NCI-H2227 (cell line): Measurements from ENCODE around the gene NINJ1.

Experiments used
- DNase-seq: peaks from one replicate; lab custom pipeline; 2025; ENCODE audit not compliant: unreplicated experiment; lab: John Stamatoyannopoulos, UW

Gene NINJ1

DNA sequence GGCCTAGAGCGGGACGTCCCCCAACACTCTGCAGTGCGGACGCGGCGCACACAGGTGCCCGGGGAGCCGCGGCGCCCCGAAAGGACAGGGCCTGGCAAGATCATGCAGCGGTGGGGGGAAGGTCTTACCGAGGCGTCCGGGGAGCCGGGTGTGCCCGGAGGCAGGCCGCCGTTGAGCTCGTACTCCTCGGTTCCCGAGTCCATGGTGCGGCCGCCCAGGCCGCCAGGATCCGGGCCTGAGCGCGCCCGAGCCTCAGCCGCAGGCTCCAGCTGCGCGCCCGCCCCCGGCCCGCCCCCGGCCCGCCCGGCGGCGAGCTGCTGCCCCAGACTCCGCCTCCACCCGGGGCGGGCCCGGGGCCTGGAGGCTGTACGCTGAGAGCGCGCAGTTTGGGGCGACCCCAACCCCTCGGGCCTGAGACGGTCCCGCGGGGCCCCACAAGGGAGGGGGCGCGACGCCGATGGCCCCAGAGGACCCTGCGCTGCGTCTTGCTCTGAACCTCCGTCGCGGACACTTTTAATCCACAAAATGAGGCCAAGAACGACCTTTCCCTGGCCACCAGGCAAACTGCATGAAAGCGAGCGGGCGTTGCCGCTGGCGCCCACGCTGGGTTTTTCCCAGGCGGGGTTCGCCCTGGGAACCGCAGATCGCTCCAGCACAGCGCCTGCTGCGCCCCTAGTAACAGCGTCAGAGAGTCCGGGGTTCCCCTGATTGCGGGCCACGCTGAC, at the start of gene NINJ1:
Gene NINJ1, minus strand, starts transcription at position 237 of the 725 bp plus-strand sequence. Its CDS starts 34 bp downstream, at position 203.
- DNase-seq: peak; percentile 76

- no peak for DNase-seq
These were observed 49.1 kb upstream of the NINJ1 start for GRCh38 chr9:93183131-93183662.

DNA sequence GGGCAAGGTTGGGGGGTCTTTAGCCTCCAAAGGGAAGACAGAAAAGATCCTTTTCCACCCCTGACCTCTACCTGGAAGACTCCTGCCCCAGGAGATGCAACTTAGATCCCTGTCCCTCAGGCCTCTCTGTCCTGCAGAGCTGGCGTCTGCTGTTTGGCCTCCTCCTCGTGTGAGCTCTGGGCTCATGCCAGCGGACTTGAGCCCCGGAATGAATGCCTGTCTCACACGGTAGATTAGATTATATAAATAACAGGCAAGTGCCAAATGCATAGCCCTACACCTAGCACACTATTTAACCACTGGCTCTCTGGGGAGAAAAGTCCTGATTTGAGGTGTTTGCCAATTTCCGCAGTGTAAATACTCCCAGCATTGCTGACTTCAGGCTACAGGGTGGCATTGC, 48.5 kb upstream of the NINJ1 start:
- DNase-seq: no peak

DNA sequence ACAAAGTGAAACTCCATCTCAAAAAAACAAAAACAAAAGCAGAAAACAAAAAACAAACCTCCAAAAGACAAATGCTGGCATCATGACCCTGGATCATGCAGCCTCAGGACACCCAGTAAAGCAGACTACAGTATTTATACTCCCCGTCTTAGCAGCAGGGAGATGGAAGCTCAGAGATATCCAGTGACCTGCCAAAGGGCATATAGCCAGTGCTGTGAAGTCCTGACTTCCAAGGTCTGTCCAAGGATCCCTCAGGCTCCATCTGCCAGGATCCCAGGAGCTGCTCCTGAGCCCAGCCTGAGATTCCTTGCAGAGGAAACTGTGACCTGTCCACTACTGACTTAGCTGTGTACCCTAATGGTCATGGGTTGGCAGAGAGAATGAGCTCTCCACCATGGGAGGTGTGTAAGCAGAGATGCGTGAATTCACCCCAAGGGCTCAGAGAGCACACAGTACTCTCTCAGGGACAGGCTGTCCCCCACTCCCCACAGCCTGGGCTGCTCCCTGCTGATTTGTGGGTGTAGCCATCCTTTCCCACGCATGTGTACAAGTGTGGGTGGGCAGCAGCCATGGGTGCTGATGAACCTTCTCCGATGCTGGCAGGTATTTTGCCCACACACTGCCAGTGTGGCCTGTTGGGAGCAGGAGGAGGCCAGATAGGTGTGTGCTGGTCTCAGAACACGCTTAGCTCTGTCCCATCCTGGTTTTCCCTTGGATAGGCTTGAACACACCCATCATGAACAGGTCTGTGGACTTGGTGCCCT, 47.8 kb upstream of the NINJ1 start:
- DNase-seq: no peak

DNA sequence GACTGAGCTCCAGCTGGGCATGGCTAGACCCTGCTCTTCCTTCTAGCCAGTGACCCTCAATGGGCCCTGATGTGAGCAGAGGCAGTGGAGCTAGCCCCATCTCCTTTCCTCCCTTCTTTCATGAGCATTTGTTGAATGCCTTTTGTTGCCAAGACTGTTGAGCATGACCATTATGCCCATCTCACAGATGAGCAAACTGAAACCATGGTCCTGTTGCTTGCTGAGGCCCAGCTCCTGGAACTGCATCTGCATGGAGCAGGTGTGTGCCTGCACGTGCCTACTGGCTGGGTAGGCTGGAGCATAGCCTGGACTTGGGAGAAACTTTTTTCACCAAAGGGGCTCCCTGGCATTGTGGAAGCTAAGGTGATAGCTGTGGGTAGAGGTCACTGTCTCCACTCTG, 46.9 kb upstream of the NINJ1 start:
- no peak for DNase-seq

DNA sequence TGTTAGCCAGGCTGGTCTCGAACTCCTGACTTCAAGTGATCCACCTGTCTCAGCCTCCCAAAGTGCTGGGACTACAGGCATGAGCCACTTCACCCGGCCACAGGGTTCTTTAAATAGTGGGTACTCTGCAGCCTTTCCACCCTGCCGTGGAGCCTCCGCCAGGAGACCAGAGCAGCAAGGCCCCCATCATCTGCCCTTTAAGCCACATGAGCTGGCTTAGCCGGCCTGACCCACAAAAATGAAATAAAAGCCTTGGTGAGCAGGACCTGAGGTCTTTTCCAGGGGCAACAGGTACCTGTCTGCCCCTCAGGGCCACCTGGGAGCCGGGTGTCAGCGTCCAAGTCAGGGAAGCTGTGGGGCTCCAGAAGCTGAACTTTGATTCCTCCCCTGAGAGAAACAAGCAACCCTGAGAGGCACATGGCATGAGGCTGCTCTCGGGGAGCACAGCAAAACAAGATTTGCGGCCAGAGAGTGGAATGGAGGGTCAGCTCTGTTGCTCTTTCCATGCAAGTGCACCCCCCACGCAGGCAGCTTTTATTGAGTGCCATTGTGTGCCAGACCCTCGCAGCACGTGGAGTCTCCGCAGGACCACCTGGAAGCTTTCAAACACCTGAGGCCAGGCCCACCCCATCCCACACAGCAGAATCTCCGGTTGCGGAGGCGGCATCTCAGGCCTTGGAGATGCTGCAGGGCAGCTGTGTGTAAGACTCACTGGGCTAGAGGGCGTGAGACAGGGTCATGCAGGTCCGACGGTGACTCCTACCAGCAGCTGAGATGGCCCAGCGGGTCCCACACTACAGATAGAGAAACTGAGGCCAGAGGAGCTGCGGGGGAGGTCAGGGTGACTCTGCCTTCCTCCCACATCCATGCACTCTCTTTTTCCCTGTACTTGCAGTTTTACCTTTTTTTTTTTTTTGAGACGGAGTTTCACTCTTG, 45.1 kb upstream of the NINJ1 start:
- DNase-seq: no peak

DNA sequence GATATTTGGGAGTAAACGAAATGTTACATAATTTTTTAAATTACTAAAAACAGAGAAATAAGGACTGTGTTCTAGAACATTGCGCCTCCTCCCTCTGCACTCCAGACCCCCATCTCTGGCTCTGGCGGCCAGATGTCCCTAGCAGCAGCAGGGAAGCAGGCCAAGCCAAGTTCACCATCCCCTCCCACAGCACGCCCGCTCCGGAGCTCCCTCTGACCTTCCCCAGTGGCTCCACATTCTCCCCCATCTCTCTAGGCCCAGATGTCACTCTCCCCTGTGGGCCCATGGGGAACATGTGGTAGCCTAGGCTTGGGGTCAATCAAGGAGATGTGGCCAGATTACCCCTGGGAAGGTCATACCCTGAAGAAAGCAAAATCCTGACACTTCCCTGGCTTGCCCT, 43.6 kb upstream of the NINJ1 start:
- no peak for DNase-seq

DNA sequence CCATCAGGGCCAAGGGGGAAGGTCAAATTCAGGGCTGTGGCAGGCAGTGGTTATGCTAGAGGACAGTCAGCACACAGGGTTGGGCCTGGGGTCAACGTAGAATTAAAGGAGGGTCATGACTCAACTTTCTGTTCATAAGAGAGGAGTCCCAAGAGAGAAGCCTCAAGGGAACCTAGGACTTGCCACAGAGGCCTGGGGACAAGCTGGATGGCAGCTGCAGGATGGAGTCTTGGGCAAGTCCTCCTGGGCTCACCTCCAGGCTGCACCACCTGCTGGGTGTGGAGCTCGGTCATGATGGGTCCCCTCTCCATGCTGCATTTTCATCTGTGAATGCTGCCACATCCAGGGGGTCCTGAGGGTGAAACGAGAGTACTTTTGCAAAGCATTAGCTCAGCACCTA, 40.9 kb upstream of the NINJ1 start:
- DNase-seq: no peak

DNA sequence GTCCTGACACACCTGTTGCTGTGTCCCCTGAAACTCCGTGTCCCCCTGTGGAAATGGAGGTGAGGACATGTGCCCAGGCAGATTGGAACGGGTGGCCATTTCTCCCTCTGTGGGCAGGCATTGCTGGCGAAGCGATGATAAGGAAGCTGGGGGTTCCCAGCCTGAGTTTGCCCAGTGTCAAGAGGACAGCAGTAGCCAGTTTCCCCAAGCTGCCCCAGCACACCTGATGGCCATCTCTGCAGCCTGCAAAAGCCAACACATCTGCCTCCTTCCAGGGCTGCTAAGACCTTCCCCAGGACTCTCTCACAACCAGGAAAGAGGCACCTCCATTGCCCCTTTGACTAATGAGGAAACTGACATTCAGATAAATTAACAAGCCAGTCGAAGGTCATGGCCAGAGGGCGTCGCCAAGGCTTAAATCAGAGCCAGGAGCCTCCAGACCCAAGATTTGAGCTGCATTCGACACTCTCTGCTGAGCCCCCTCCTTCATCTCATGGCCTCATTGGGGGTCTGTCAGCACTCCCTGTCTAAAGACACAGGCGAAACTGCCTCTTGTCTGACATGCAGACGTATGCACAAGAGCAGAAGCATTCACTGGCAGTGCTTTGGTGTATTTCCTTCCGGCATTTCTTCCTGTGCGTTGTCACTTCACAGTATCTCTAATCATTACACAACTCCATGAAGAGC, 39.5 kb upstream of the NINJ1 start:
- DNase-seq: no peak

- no peak for DNase-seq
These were observed 38.8 kb upstream of the NINJ1 start for GRCh38 chr9:93172666-93173364.

GRCh38 chr9:93171261-93171990, 37.4 kb upstream of the NINJ1 start:
- DNase-seq: no peak

DNA sequence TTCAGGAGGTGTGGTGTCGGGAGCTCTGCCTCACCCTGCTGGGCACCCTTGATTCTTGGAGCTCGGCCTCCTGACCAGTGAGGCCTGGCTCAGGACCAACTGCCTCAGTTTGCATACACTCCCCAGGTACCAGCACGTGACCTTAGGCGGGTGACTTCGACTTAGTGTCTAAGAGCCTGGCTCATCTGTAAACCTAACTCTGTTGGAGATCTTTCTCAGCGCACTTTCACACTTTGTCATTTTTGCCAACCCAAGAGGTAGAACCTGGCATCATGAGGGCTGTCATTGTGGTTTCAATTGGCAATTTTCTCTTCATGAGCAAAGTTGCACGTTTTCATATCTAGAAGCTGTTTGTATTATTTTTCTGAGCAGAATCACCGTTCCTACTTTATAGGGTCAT, 36.5 kb upstream of the NINJ1 start:
- DNase-seq: no peak

GRCh38 chr9:93169444-93169843, 35.4 kb upstream of the NINJ1 start:
- no peak for DNase-seq

- DNase-seq: no peak
These were observed 34.5 kb upstream of the NINJ1 start for GRCh38 chr9:93168581-93168980.

- DNase-seq: no peak
These were observed 33.8 kb upstream of the NINJ1 start for GRCh38 chr9:93167838-93168237.

DNA sequence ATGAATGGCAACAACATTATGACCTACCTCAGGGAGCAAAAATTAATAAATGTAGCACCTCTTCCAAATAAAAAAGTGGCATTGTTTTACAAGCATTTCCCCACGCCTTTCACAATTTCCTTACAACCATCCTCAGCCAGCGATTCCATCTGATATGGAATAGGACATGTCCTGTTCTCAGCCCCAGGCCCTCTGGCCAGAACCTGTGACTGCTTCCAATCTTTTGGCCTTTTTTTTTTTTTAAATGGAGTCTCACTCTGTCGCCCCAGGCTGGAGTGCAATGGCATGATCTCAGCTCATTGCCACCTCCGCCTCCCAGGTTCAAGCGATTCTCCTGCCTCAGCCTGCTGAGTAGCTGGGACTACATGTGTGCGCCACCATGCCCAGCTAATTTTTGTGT, 33.1 kb upstream of the NINJ1 start:
- DNase-seq: no peak

DNA sequence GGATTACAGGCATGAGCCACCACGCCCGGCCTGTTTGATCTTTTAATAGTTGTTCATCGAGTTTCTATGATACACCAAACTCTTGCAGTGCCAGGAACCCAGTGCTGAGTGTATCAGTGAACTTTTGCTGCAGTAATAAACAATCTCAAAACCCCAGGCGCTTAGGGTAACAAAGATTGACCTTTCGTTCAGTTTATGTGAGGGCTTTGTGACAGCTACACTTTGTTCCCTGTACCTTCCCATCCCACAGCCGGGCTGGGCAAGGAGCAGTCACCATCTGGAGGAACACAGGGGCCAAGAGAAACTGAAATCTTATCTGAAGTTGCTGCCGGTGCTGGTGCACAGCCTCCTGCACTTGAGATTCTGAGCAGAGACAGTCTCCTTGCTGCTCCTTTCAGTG, 32.6 kb upstream of the NINJ1 start:
- DNase-seq: no peak

- no peak for DNase-seq
These were observed 30.0 kb upstream of the NINJ1 start for GRCh38 chr9:93164085-93164484.

DNA sequence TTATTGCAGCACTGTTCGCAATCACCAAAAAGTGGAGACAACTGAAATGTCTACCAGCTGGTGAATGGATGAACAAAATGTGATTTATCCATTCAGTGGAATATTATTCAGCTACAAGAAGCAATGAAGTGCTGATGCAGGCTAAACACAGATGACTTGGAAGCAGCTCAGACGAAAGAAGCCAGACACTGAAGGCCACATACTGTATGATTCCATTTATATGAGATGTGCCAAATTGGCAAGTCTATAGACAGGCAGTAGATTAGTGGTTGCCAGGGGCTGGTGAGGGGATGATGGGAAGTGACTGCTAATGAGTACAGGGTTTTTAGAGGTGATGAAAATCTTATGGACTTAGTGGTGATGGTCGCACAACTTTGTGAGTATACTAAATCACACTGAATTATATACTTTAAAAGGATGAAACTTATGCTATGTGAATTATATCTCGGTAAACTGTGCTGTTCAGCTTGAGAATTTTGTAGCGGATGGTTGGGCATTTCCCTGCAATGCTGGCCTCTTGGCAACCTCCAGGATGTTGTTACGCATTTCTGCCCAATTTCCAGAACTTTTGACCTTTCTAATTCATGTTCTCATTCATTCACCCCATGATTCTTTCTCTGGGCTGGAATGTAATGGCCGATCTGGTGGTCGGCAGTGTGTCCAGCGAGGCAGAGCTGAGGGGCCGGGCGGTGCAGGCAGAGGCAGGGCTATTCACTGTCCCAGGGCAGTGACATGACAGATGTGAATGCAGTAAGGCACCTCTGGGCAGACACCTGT, 27.9 kb upstream of the NINJ1 start:
- no peak for DNase-seq
